ENCODE measurements around the gene PLK3. TPM values are rescaled to one million over a fixed set of nuclear protein-coding genes. Genes with fewer than 3 reads are reported as not detected.

The PLK3 gene
- total RNA-seq, 1 experiment from 2014 or later, result 56.1 TPM

GRCh38 chr1:44785029-44785380, 15.2 kb upstream of the PLK3 start:
- DNase-seq (ENCODE audit: low read depth, low spot score) (no peak), ATAC-seq (no peak)
- no peak overlapping the region for H3K4me2 ChIP-seq (ENCODE audit: low read length)
- H3K9ac ChIP-seq (ENCODE audit: low read length), result no peak overlapping the region
- no peak overlapping the region for H3K4me3 ChIP-seq (replicated peaks in 1 of 2; ENCODE audit: low read depth in 1 of 2, low read length in 2 of 2)
- ChIA-PET CTCF (interaction anchor here (0.8 to 1.3 kb wide), 2 partner anchors 9 to 24 kb away, joined by 3 read pairs; partner anchors contain the start of gene BTBD19), POLR2A (interaction anchor here (1.1 to 3.7 kb wide), 5 partner anchors 9 to 55 kb away, joined by 3 to 16 read pairs (median 5); partner anchors contain the start of genes PLK3, RNU5D-1 and RPS8), RAD21 (ENCODE audit: low non-redundant PET in 1 of 2, low total read pairs in 2 of 2, uncharacterized antibody in 2 of 2, unreplicated experiment in 2 of 2) (interaction anchor here in 1 of 2 experiments (0.7 kb wide), 1 partner anchor 226 kb away, joined by 8 read pairs; the partner anchor contains the start of gene HECTD3)
- H3K79me2 ChIP-seq (ENCODE audit: insufficient read depth, low read length), result no peaks in the 10 kb centered on the region
- no peak overlapping the region for H3K27ac ChIP-seq (ENCODE audit: low read depth, low read length)
- H3K4me1 ChIP-seq (ENCODE audit: control insufficient read depth in 1 of 2, insufficient read depth in 2 of 2, low read length in 2 of 2), result peaks cover 6 to 24% of the 10 kb centered on the region in 2 experiments
- no TSS peak for BruUV-seq (replicated peaks)
- H3K9me2 ChIP-seq (ENCODE audit: insufficient read depth), result no peaks in the 10 kb centered on the region
- H3K27me3 ChIP-seq (ENCODE audit: insufficient read depth, low read length), result no peaks in the 10 kb centered on the region
- H4K20me1 ChIP-seq (ENCODE audit: insufficient read depth), result no peaks in the 10 kb centered on the region
- no peak for TF ChIP-seq ZFX (IDR thresholded peaks at IDR 0.05)
- TF ChIP-seq, protein P1, sequence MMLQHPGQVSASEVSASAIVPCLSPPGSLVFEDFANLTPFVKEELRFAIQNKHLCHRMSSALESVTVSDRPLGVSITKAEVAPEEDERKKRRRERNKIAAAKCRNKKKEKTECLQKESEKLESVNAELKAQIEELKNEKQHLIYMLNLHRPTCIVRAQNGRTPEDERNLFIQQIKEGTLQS (IDR thresholded peaks at IDR 0.05), result no peak
- TF ChIP-seq FOSL1 (IDR thresholded peaks at IDR 0.05; ENCODE audit: low read depth), result no peak
- no peak for TF ChIP-seq SRF (IDR thresholded peaks at IDR 0.05; ENCODE audit: low read depth)
- TF ChIP-seq ZNF274 (IDR thresholded peaks at IDR 0.05; ENCODE audit: low read depth, low read length), result no peak
- no peak for TF ChIP-seq REST (IDR thresholded peaks at IDR 0.05; ENCODE audit: low read depth)
- no peak for TF ChIP-seq CBX3 (IDR thresholded peaks at IDR 0.05; ENCODE audit: low read depth)
- TF ChIP-seq TCF7L2 (IDR thresholded peaks at IDR 0.05; ENCODE audit: borderline replicate concordance, extremely low read depth, insufficient read depth, insufficient read length), result no peak
- no peak for TF ChIP-seq EZH2 (IDR thresholded peaks at IDR 0.05)
- TF ChIP-seq ELF1 (IDR thresholded peaks at IDR 0.05; ENCODE audit: borderline replicate concordance, low read depth), result no peak
- TF ChIP-seq EGR1 (IDR thresholded peaks at IDR 0.05; ENCODE audit: low read depth), result no peak
- no peak for TF ChIP-seq JUND (IDR thresholded peaks at IDR 0.05)
- TF ChIP-seq POLR2AphosphoS5 (IDR thresholded peaks at IDR 0.05; ENCODE audit: low read depth, low read length), result no peak
- no peak for TF ChIP-seq EZH2phosphoT487 (IDR thresholded peaks at IDR 0.05; ENCODE audit: borderline replicate concordance)
- no peak for TF ChIP-seq SP1 (IDR thresholded peaks at IDR 0.05; ENCODE audit: low read depth)
- intact Hi-C loops (cut with micrococcal nuclease), result loop anchor here (5.0 kb wide), 1 partner anchor 787 kb away; no protein-coding TSS in a partner anchor
- H3K36me3 ChIP-seq (ENCODE audit: control insufficient read depth in 1 of 2, insufficient read depth in 2 of 2, low read length in 2 of 2), result peaks cover 2 to 8% of the 10 kb centered on the region in 2 experiments; a peak in 1 of 4 replicates
- H3K9me3 ChIP-seq (ENCODE audit: control insufficient read depth in 1 of 2, insufficient read depth in 1 of 2, low read depth in 1 of 2, low read length in 2 of 2), result no peaks in the 10 kb centered on the region
- no peak overlapping the region for H2AFZ ChIP-seq (ENCODE audit: low read depth, low read length, poor library complexity, severe bottlenecking)
